Stomach (tissue), 9 donors: ENCODE results near the gene TYMS. TPM values are rescaled to one million over a fixed set of nuclear protein-coding genes. Genes with fewer than 3 reads are reported as not detected.
"Not testable (repeated sequence)": the region's sequence is repeated elsewhere in the genome, so short reads cannot be mapped to it uniquely, and the experiment has no call there.

Experiments
- DNase-seq, 2 donors: peaks; one replicate each; pipeline versions ENCODE4 v3.0.0 to v3.0.0-alpha.2; 2013 to 2019
- H3K27ac ChIP-seq, 5 donors: fragments of 200-600 bp in 4 of 5; sonication (generic) in 4 of 5; one replicate each; pipeline ENCODE4 v1.5.1; 2013 to 2019; ENCODE audit warnings: mild to moderate bottlenecking in 1 of 5, moderate library complexity in 1 of 5
- H3K27me3 ChIP-seq, 3 donors: fragments of 200-600 bp; sonication (generic); one replicate each; pipeline ENCODE4 v1.5.1; 2017 to 2019; ENCODE audit warnings: mixed run types in 1 of 3
- H3K36me3 ChIP-seq, 4 donors: fragments of 200-600 bp; sonication (generic); 1 replicate in 3 of 4; 2 replicates in 1 of 4; pipeline ENCODE4 v1.5.1; 2016 to 2019
- H3K4me1 ChIP-seq, 4 donors: fragments of 200-600 bp; sonication (generic); one replicate each; pipeline ENCODE4 v1.5.1; 2016 to 2019
- H3K4me3 ChIP-seq, 4 donors: fragments of 200-600 bp; sonication (generic) in 3 of 4; one replicate each; pipeline ENCODE4 v1.5.1; 2016 to 2019; ENCODE audit warnings: mild to moderate bottlenecking in 1 of 4
- H3K9me3 ChIP-seq, 4 donors: fragments of 200-600 bp; sonication (generic); one replicate each; pipeline ENCODE4 v1.5.1; 2016 to 2019
- EP300 ChIP-seq: sonication (generic); formaldehyde crosslinking; IDR thresholded peaks from one replicate; pipeline ENCODE4 v1.6.1; 2017; ENCODE audit warnings: antibody characterized with exemption
- POLR2A ChIP-seq, 4 donors: fragments of 450-650 bp; IDR thresholded peaks; one replicate each; pipeline ENCODE4 v1.6.1; 2016; ENCODE audit warnings: antibody characterized with exemption in 4 of 4, control low read depth in 2 of 4, mild to moderate bottlenecking in 1 of 4, moderate library complexity in 1 of 4
- POLR2AphosphoS5 ChIP-seq, 3 donors: sonication (generic); formaldehyde crosslinking; IDR thresholded peaks; one replicate each; pipeline ENCODE4 v1.6.1; 2016; ENCODE audit warnings: antibody characterized with exemption in 3 of 3
- WGBS, 5 donors: extraction: QIAGEN DNeasy Blood & Tissue Kit in 3 of 5; methylation state at CpG; one replicate each; pipeline versions ENCODE4 v1.1.5 to v1.1.7; 2013 to 2018; 5-methylcytosine and 5-hydroxymethylcytosine counted together
- intact Hi-C: fragments of 100-400 bp; cut with DNase I; formaldehyde crosslinking; loops from one replicate; pipeline ENCODE4 v1.15.1; 2023; ENCODE audit warnings: low total_unique reads
- polyA plus RNA-seq, 3 donors: library from polyadenylated mRNA; stranded (reverse); fragments of 200-250 nt; gene quantifications; one replicate each; pipeline ENCODE4 v1.2.3, GENCODE V29; 2013
- total RNA-seq, 5 donors: library from RNA; depleted of rRNA; stranded (reverse); fragments of >200 nt; gene quantifications; one replicate each; pipeline versions ENCODE4 v1.1.0 to v1.2.3, GENCODE V29; 2014 to 2016
- TF ChIP-seq, protein P1 (sequence below), 7 experiments: fragments of 450-650 bp in 4 of 7; fragments of 200-600 bp in 3 of 7; sonication (generic) in 3 of 7; IDR thresholded peaks; one replicate each; pipeline ENCODE4 v1.5.1; 2016 to 2019; ENCODE audit warnings: antibody characterized with exemption in 7 of 7, control low read depth in 2 of 7, mild to moderate bottlenecking in 1 of 7
- donor health status: healthy with polysubstance abuse.
- donor health status: Bipolar disorder and iron deficiency.
- donor health status: healthy.

Gene TYMS
- total and polyA plus RNA-seq, 8 donors, result 1.2 to 17.1 (median 8.1) TPM

DNA sequence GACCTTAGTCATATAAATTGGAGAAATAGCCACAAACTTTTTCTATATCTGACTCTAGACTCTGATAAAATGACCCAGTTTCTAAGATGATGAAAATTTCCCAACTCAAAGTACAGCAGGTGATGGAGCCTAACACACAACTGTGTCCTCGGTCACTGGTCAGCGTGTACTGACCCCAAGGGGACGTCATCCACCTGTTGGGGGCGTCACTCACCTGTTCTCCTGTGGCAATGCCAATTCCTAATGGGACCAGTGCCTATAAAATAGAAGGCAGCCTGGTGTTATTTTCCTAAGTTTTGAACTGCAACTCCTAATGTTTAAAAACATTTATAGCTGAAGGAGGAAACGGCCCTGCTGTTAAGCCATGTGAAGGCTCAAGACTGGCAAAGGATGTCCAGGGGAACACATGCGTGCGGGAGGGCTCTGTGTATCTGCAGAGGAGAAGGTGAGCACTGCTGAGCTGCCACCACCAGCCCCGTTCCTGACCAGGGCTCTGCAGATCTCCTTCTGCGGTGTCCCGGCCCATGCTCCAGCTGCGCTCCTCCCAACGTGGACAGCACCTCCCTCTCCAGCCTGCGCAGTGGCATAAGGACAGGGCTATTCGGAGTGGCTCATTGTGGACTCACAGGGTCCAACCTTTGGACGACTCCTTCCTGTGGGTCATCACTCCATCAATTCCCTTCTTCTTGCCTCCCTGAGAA lies 21.2 kb downstream of the TYMS start:
- 88 to 93% (median 90%) methylated on average over 13 to 15 of the region's 15 CpGs for WGBS, 5 donors
- no peak for DNase-seq
- no peaks in the 10 kb centered on the region for H3K9me3 ChIP-seq
- peaks cover 10 to 94% (median 89%) of the 10 kb centered on the region in 4 donors for H3K36me3 ChIP-seq
- H3K27ac ChIP-seq, result no peak overlapping the region
- H3K4me3 ChIP-seq, result no peak overlapping the region
- peaks cover 0 to 9% (median 7%) of the 10 kb centered on the region in 4 donors for H3K4me1 ChIP-seq
- TF ChIP-seq EP300 (no peak), POLR2A (IDR thresholded peaks at IDR 0.05) (no peak), POLR2AphosphoS5 (IDR thresholded peaks at IDR 0.05) (no peak)
- TF ChIP-seq, protein P1, sequence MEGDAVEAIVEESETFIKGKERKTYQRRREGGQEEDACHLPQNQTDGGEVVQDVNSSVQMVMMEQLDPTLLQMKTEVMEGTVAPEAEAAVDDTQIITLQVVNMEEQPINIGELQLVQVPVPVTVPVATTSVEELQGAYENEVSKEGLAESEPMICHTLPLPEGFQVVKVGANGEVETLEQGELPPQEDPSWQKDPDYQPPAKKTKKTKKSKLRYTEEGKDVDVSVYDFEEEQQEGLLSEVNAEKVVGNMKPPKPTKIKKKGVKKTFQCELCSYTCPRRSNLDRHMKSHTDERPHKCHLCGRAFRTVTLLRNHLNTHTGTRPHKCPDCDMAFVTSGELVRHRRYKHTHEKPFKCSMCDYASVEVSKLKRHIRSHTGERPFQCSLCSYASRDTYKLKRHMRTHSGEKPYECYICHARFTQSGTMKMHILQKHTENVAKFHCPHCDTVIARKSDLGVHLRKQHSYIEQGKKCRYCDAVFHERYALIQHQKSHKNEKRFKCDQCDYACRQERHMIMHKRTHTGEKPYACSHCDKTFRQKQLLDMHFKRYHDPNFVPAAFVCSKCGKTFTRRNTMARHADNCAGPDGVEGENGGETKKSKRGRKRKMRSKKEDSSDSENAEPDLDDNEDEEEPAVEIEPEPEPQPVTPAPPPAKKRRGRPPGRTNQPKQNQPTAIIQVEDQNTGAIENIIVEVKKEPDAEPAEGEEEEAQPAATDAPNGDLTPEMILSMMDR (IDR thresholded peaks at IDR 0.05), result no peak
- no peaks in the 10 kb centered on the region for H3K27me3 ChIP-seq
- intact Hi-C loops, result no loop called here

DNA sequence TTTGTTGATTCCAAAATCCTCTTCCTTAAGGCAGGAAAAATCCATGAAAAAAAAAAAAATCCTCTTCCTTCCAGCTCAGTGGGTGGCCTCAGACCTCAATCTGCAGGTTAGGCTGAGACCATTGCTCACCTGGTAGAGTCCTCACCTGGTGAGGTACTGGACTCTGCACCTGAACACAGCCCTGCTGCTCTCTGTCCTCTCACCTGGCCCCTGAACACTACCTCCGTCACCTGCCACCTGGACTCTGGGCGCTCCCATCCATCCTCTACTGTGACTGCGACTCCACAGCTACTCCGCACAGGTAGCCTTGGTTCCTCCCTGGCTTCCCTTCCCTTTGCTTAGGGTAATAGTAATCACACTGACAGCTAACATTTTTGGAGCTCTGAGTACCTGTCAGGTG lies 22.1 kb downstream of the TYMS start:
- no peaks in the 10 kb centered on the region for H3K27me3 ChIP-seq
- H3K27ac ChIP-seq, result no peak overlapping the region
- H3K4me3 ChIP-seq, result no peak overlapping the region
- no peaks in the 10 kb centered on the region for H3K9me3 ChIP-seq
- DNase-seq, result no peak
- intact Hi-C loops, result no loop called here
- peaks cover 10 to 86% (median 84%) of the 10 kb centered on the region in 4 donors for H3K36me3 ChIP-seq
- no peak for TF ChIP-seq POLR2AphosphoS5 (IDR thresholded peaks at IDR 0.05)
- TF ChIP-seq POLR2A (IDR thresholded peaks at IDR 0.05), result no peak
- no peak for TF ChIP-seq EP300
- TF ChIP-seq, protein P1 (IDR thresholded peaks at IDR 0.05), result no peak
- H3K4me1 ChIP-seq, result peaks cover 2 to 10% (median 8%) of the 10 kb centered on the region in 4 donors
- 90 to 97% (median 94%) methylated on average over 4 of the region's 4 CpGs for WGBS, 5 donors

DNA sequence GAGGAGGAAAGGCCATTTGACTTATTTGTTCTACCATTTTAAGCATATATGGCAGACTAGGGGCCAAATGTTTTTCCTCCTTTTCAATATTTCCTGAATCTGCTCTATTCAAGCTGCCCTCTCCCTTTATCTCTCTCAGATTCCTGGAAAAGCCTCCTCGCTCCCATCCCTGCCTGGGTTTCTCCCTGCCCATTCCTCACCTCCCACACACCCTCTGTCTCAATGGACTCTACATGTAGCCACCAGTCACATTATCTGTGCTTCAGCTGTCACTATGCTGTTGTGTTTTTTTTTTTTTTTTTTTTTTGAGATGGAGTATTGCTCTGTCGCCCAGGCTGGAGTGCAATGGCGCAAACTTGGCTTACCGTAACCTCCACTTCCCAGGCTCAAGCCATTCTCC lies 22.9 kb downstream of the TYMS start:
- no peak for TF ChIP-seq EP300
- TF ChIP-seq, protein P1 (IDR thresholded peaks at IDR 0.05), result no peak
- TF ChIP-seq POLR2A (IDR thresholded peaks at IDR 0.05), result no peak
- TF ChIP-seq POLR2AphosphoS5 (IDR thresholded peaks at IDR 0.05), result no peak
- no peaks in the 10 kb centered on the region for H3K27me3 ChIP-seq
- H3K4me3 ChIP-seq, result no peak overlapping the region
- H3K4me1 ChIP-seq, result peaks cover 2 to 10% (median 8%) of the 10 kb centered on the region in 4 donors
- no peaks in the 10 kb centered on the region for H3K9me3 ChIP-seq
- no peak overlapping the region for H3K27ac ChIP-seq
- DNase-seq, result no peak
- peaks cover 10 to 83% (median 78%) of the 10 kb centered on the region in 4 donors for H3K36me3 ChIP-seq
- intact Hi-C loops, result no loop called here
- 97 to 100% (median 97%) methylated on average over 4 of the region's 4 CpGs for WGBS, 5 donors

DNA sequence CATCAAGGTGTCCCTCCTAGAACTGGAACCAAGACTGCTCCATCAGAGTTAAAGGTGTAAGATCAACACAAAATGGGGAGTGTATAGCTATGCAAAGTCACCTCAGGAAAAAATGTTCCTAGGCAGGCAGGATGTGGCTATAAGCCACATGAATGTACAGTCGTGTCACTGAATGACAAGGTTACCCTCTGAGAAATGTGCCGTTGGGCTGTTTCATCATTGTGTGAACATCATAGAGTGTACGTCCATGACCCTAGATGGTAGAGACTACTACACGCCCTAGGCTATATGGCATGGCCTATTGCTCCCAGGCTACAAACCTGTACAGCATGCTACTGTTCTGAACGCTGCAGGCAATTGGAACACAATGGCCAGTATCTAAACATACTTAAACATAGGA lies 24.5 kb downstream of the TYMS start:
- DNase-seq, result peak in 1 of 2 donors; percentile 35
- WGBS, 5 donors, result 71 to 85% (median 80%) methylated on average over 5 of the region's 5 CpGs
- H3K4me3 ChIP-seq, result no peak overlapping the region
- H3K36me3 ChIP-seq, result peaks cover 20 to 79% (median 75%) of the 10 kb centered on the region in 4 donors
- peaks cover 2 to 10% (median 8%) of the 10 kb centered on the region in 4 donors for H3K4me1 ChIP-seq
- TF ChIP-seq EP300 (no peak), POLR2A (IDR thresholded peaks at IDR 0.05) (no peak), POLR2AphosphoS5 (IDR thresholded peaks at IDR 0.05) (no peak)
- TF ChIP-seq, protein P1 (IDR thresholded peaks at IDR 0.05), result no peak
- H3K9me3 ChIP-seq, result no peaks in the 10 kb centered on the region
- intact Hi-C loops, result no loop called here
- H3K27ac ChIP-seq, result no peak overlapping the region
- H3K27me3 ChIP-seq, result no peaks in the 10 kb centered on the region

DNA sequence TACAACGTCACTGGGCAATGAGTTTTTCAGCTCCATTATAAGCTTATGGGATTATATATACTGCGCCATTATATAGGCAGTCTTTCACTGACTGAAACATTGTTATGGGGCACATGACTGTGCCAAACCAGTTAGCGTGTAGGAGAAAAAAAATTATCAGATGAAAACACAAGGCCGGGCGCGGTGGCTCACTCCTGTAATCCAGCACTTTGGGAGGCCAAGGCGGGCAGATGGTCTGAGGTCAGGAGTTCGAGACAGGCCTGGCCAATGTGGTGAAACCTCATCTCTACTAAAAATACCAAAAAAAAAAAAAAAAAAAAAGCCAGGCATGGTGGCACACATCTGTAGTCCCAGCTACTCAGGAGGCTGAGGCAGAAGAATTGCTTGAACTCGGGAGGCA lies 25.0 kb downstream of the TYMS start:
- 73 to 88% (median 81%) methylated on average over 9 of the region's 9 CpGs for WGBS, 5 donors
- intact Hi-C loops, H3K4me3 ChIP-seq, H3K9me3 ChIP-seq, H3K27ac ChIP-seq, H3K27me3 ChIP-seq, DNase-seq: not testable (repeated sequence)
- Histone ChIP-seq H3K36me3 (peaks cover 22 to 78% (median 75%) of the 10 kb centered on the region in 4 donors), H3K4me1 (peaks cover 2 to 10% (median 8%) of the 10 kb centered on the region in 4 donors)
